Activated gamma-delta T cell treated with Interleukin-2 at 50 U/mL for 16 hours (primary cell): ENCODE results near the gene MARCHF3.
"Not testable (repeated sequence)": the region's sequence is repeated elsewhere in the genome, so short reads cannot be mapped to it uniquely, and the experiment has no call there.

Experiments used
- DNase-seq: peaks from one replicate; pipeline ENCODE4 v3.0.0-alpha.2; 2020

Gene MARCHF3

GRCh38 chr5:127030259-127031146 lies at the start of gene MARCHF3:
MARCHF3 (minus strand) TSS chr5:127030558; CDS start chr5:126918171, 112,387 bp downstream.
- peak; percentile 91 for DNase-seq

GRCh38 chr5:127079994-127080491 lies 49.7 kb upstream of the MARCHF3 start:
- DNase-seq, result no peak

- DNase-seq, result no peak
Observed at GRCh38 chr5:127077366-127077765, 47.0 kb upstream of the MARCHF3 start.

GRCh38 chr5:127076315-127077129 lies 46.2 kb upstream of the MARCHF3 start:
- no peak for DNase-seq

GRCh38 chr5:127074466-127074865 lies 44.1 kb upstream of the MARCHF3 start:
- DNase-seq, result no peak

- DNase-seq, result peak; percentile 55
Observed at GRCh38 chr5:127072861-127073846, 42.8 kb upstream of the MARCHF3 start, which contains the start of gene C5orf63. C5orf63 (minus strand) TSS chr5:127073502; CDS start chr5:127058995, 14,507 bp downstream.

- no peak for DNase-seq
Observed at GRCh38 chr5:127070243-127070642, 39.9 kb upstream of the MARCHF3 start.

- no peak for DNase-seq
Observed at GRCh38 chr5:127068493-127069214, 38.3 kb upstream of the MARCHF3 start.

- no peak for DNase-seq
Observed at GRCh38 chr5:127066721-127067120, 36.4 kb upstream of the MARCHF3 start.

GRCh38 chr5:127064253-127064840 lies 34.0 kb upstream of the MARCHF3 start:
- no peak for DNase-seq

- no peak for DNase-seq
Observed at GRCh38 chr5:127063257-127063913, 33.0 kb upstream of the MARCHF3 start.

- no peak for DNase-seq
Observed at GRCh38 chr5:127061956-127062355, 31.6 kb upstream of the MARCHF3 start.

- DNase-seq, result no peak
Observed at GRCh38 chr5:127061537-127061936, 31.2 kb upstream of the MARCHF3 start.

GRCh38 chr5:127060470-127060985 lies 30.2 kb upstream of the MARCHF3 start:
- DNase-seq, result no peak

GRCh38 chr5:127056896-127057295 lies 26.5 kb upstream of the MARCHF3 start:
- no peak for DNase-seq

- no peak for DNase-seq
Observed at GRCh38 chr5:127055880-127056653, 25.7 kb upstream of the MARCHF3 start.

GRCh38 chr5:127053551-127053950 lies 23.2 kb upstream of the MARCHF3 start:
- not testable (repeated sequence) for DNase-seq

- DNase-seq, result no peak
Observed at GRCh38 chr5:127053049-127053448, 22.7 kb upstream of the MARCHF3 start.

- no peak for DNase-seq
Observed at GRCh38 chr5:127051591-127051990, 21.2 kb upstream of the MARCHF3 start.
